ENCODE measurements around the gene IGFBP5. TPM values are rescaled to one million over a fixed set of nuclear protein-coding genes. Genes with fewer than 3 reads are reported as not detected.

Gene IGFBP5
- total RNA-seq, 2 donors from 2014 or later, result 169 to 554 TPM

- Histone ChIP-seq H3K4me1 (peaks cover 0 to 4% of the 10 kb centered on the region in 2 donors), H3K27ac (no peak overlapping the region), H3K9me3 (no peaks in the 10 kb centered on the region), H3K4me3 (no peak overlapping the region), H3K27me3 (no peaks in the 10 kb centered on the region), H3K36me3 (no peaks in the 10 kb centered on the region)
- DNase-seq (ENCODE audit: low spot score), result no peak
- no peak for TF ChIP-seq CTCF (IDR thresholded peaks at IDR 0.05)
Measured at GRCh38 chr2:216671081-216671411, 24.3 kb downstream of the IGFBP5 start.

GRCh38 chr2:216670266-216671080 is 24.9 kb downstream of the IGFBP5 start:
- Histone ChIP-seq H3K27ac (no peak overlapping the region), H3K36me3 (no peaks in the 10 kb centered on the region), H3K4me1 (peaks cover 0 to 10% of the 10 kb centered on the region in 2 donors), H3K27me3 (no peaks in the 10 kb centered on the region), H3K4me3 (no peak overlapping the region), H3K9me3 (no peaks in the 10 kb centered on the region)
- DNase-seq (ENCODE audit: low spot score), result no peak
- TF ChIP-seq CTCF (IDR thresholded peaks at IDR 0.05), result no peak

- Histone ChIP-seq H3K4me3 (no peak overlapping the region), H3K27ac (no peak overlapping the region), H3K27me3 (no peaks in the 10 kb centered on the region), H3K36me3 (no peaks in the 10 kb centered on the region), H3K9me3 (no peaks in the 10 kb centered on the region), H3K4me1 (peaks cover 0 to 20% of the 10 kb centered on the region in 2 donors)
- peak; percentile 98 to 99 for TF ChIP-seq CTCF (IDR thresholded peaks at IDR 0.05)
- DNase-seq (ENCODE audit: low spot score), result peak; percentile 71
Measured at GRCh38 chr2:216666461-216667233, 28.7 kb downstream of the IGFBP5 start.

- Histone ChIP-seq H3K4me1 (peaks cover 0 to 20% of the 10 kb centered on the region in 2 donors), H3K9me3 (no peaks in the 10 kb centered on the region), H3K4me3 (no peak overlapping the region), H3K27me3 (no peaks in the 10 kb centered on the region), H3K27ac (no peak overlapping the region), H3K36me3 (peaks cover 5% of the 10 kb centered on the region)
- DNase-seq (ENCODE audit: low spot score), result no peak
- TF ChIP-seq CTCF (IDR thresholded peaks at IDR 0.05), result no peak
Measured at GRCh38 chr2:216665717-216666116, 29.6 kb downstream of the IGFBP5 start.

GRCh38 chr2:216665242-216665641 is 30.1 kb downstream of the IGFBP5 start:
- Histone ChIP-seq H3K27ac (no peak overlapping the region), H3K27me3 (no peaks in the 10 kb centered on the region), H3K4me3 (no peak overlapping the region), H3K9me3 (no peaks in the 10 kb centered on the region), H3K4me1 (peaks cover 0 to 20% of the 10 kb centered on the region in 2 donors), H3K36me3 (peaks cover 5% of the 10 kb centered on the region)
- DNase-seq (ENCODE audit: low spot score), result no peak
- TF ChIP-seq CTCF (IDR thresholded peaks at IDR 0.05), result no peak
